CD14-positive monocyte (primary cell): ENCODE measurements around the gene GARNL3. TPM values are rescaled to one million over a fixed set of nuclear protein-coding genes. Genes with fewer than 3 reads are reported as not detected.

Source experiments
- DNase-seq, 3 donors: peaks; one replicate each; pipeline ENCODE4 v3.0.0-alpha.2; 2011 to 2022
- H2AFZ ChIP-seq: 2 replicates; pipeline ENCODE4 v1.6.0; 2012; ENCODE audit warnings: mild to moderate bottlenecking, low read depth, low read length, inconsistent platforms; ENCODE audit not compliant: insufficient read depth, poor library complexity, severe bottlenecking
- H3K27ac ChIP-seq, 2 donors: 1 replicate in 1 of 2; 2 replicates in 1 of 2; pipeline ENCODE4 v1.5.1; 2012 to 2013; ENCODE audit warnings: low read length in 2 of 2, control low read depth in 1 of 2, inconsistent platforms in 1 of 2, low read depth in 1 of 2, mild to moderate bottlenecking in 1 of 2
- H3K27me3 ChIP-seq, 2 donors: one replicate each; pipeline versions ENCODE4 v1.6.0 to v1.6.1; 2011 to 2013; ENCODE audit warnings: low read length in 2 of 2; ENCODE audit not compliant: control insufficient read depth in 2 of 2, insufficient read depth in 2 of 2
- H3K36me3 ChIP-seq, 2 donors: replicated peaks in 1 of 2; 1 replicate in 1 of 2; 2 replicates in 1 of 2; pipeline versions ENCODE4 v1.5.1 to v1.6.1; 2012 to 2013; ENCODE audit warnings: low read length in 2 of 2, control low read depth in 1 of 2, inconsistent platforms in 1 of 2, mild to moderate bottlenecking in 1 of 2; ENCODE audit not compliant: insufficient read depth in 2 of 2, control insufficient read depth in 1 of 2
- H3K4me1 ChIP-seq, 2 donors: 1 replicate in 1 of 2; 2 replicates in 1 of 2; pipeline versions ENCODE4 v1.5.1 to v1.6.1; 2012 to 2013; ENCODE audit warnings: low read length in 2 of 2, control low read depth in 1 of 2, inconsistent platforms in 1 of 2, mild to moderate bottlenecking in 1 of 2, moderate library complexity in 1 of 2; ENCODE audit not compliant: insufficient read depth in 2 of 2, control insufficient read depth in 1 of 2
- H3K4me2 ChIP-seq: replicated peaks from 2 replicates; pipeline ENCODE3; 2012; ENCODE audit warnings: low read length, moderate library complexity, mild to moderate bottlenecking; ENCODE audit not compliant: poor library complexity, severe bottlenecking; ENCODE audit errors: extremely low read depth
- H3K4me3 ChIP-seq, 3 experiments: fragments of 200-600 bp in 1 of 3; sonication (generic) in 1 of 3; replicated peaks in 1 of 3; 1 replicate in 2 of 3; 2 replicates in 1 of 3; pipeline ENCODE4 v1.5.1; 2011 to 2013; ENCODE audit warnings: low read length in 3 of 3, mild to moderate bottlenecking in 3 of 3, control low read depth in 2 of 3, low read depth in 2 of 3, inconsistent platforms in 1 of 3, moderate library complexity in 1 of 3
- H3K79me2 ChIP-seq: 2 replicates; pipeline ENCODE4 v1.6.0; 2012; ENCODE audit warnings: mild to moderate bottlenecking, control low read depth, inconsistent platforms, low read length, moderate library complexity; ENCODE audit not compliant: insufficient read depth
- H3K9ac ChIP-seq: 2 replicates; pipeline ENCODE4 v1.6.0; 2017; ENCODE audit warnings: low read length, mild to moderate bottlenecking; ENCODE audit not compliant: insufficient read depth, poor library complexity, severe bottlenecking
- H3K9me3 ChIP-seq, 2 donors: replicated peaks in 1 of 2; 1 replicate in 1 of 2; 2 replicates in 1 of 2; pipeline versions ENCODE4 v1.5.1 to v1.6.1; 2012 to 2013; ENCODE audit warnings: low read length in 2 of 2, control low read depth in 1 of 2; ENCODE audit not compliant: control insufficient read depth in 1 of 2, insufficient read depth in 1 of 2
- H4K20me1 ChIP-seq: 2 replicates; pipeline ENCODE4 v1.6.0; 2012; ENCODE audit warnings: mild to moderate bottlenecking, low read length, control low read depth, moderate library complexity; ENCODE audit not compliant: insufficient read depth
- H3K27ac Mint-ChIP-seq, 7 donors: one replicate each; pipeline ENCODE4 v1.8.0; 2020; ENCODE audit warnings: mild to moderate bottlenecking in 7 of 7, mixed read lengths in 7 of 7, moderate library complexity in 6 of 7, inconsistent platforms in 2 of 7
- H3K27me3 Mint-ChIP-seq, 3 donors: one replicate each; pipeline ENCODE4 v1.8.0; 2021 to 2022; ENCODE audit warnings: low read depth in 3 of 3, mild to moderate bottlenecking in 3 of 3, mixed read lengths in 3 of 3, moderate library complexity in 3 of 3, inconsistent platforms in 1 of 3
- H3K36me3 Mint-ChIP-seq, 2 donors: one replicate each; pipeline ENCODE4 v1.8.0; 2020; ENCODE audit warnings: mixed read lengths in 2 of 2, inconsistent platforms in 1 of 2, mild to moderate bottlenecking in 1 of 2
- H3K4me1 Mint-ChIP-seq: one replicate; pipeline ENCODE4 v1.8.0; 2020; ENCODE audit warnings: mild to moderate bottlenecking, mixed read lengths
- H3K4me3 Mint-ChIP-seq, 2 donors: one replicate each; pipeline ENCODE4 v1.8.0; 2020; ENCODE audit warnings: mild to moderate bottlenecking in 2 of 2, mixed read lengths in 2 of 2, moderate library complexity in 1 of 2
- H3K9me3 Mint-ChIP-seq, 7 donors: one replicate each; pipeline ENCODE4 v1.8.0; 2020 to 2022; ENCODE audit warnings: mixed read lengths in 7 of 7, mild to moderate bottlenecking in 6 of 7, moderate library complexity in 6 of 7, inconsistent platforms in 2 of 7
- CTCF ChIP-seq: fragments of 200-600 bp; IDR thresholded peaks from one replicate; pipeline ENCODE4 v1.8.0; 2022; ENCODE audit warnings: antibody characterized with exemption, mild to moderate bottlenecking
- WGBS: methylation state at CpG from one replicate; pipeline ENCODE4 v1.1.5; 2013; ENCODE audit warnings: missing lambda C conversion rate; ENCODE audit not compliant: insufficient coverage; 5-methylcytosine and 5-hydroxymethylcytosine counted together
- intact Hi-C, 2 donors: fragments of 100-400 bp; cut with micrococcal nuclease; formaldehyde crosslinking; loops; one replicate each; pipeline versions ENCODE4 v1.15.0 to v1.15.1; 2023
- polyA plus RNA-seq, 3 donors: library from polyadenylated mRNA; depleted of rRNA in 1 of 3; unstranded in 2 of 3; stranded (reverse) in 1 of 3; fragments of 300-500 nt in 2 of 3; fragments of >200 nt in 1 of 3; fragmentation: Illumina TruSeq in 2 of 3; gene quantifications; 1 replicate in 2 of 3; 2 replicates in 1 of 3; pipeline ENCODE4 v1.2.3, GENCODE V29; 2012 to 2021

Gene GARNL3
- polyA plus RNA-seq, 3 donors, result 0.39 to 1.5 (median 0.94) TPM

- Histone ChIP-seq H3K27ac (no peak overlapping the region), H2AFZ (no peak overlapping the region), H3K9ac (no peak overlapping the region), H3K27me3 (peaks cover 15 to 35% of the 10 kb centered on the region in 2 donors), H3K79me2 (no peaks in the 10 kb centered on the region), H3K4me1 (peaks cover 18 to 26% of the 10 kb centered on the region in 2 donors), H3K4me2 (no peak overlapping the region), H4K20me1 (no peaks in the 10 kb centered on the region), H3K4me3 (no peak overlapping the region), H3K9me3 (no peaks in the 10 kb centered on the region), H3K36me3 (no peaks in the 10 kb centered on the region)
- Mint-ChIP-seq H3K4me3 (peak overlapping the region; percentile 21 to 37), H3K9me3 (peaks cover 0 to 12% (median 3%) of the 10 kb centered on the region in 7 donors), H3K27ac (no peak overlapping the region), H3K4me1 (peaks cover 24% of the 10 kb centered on the region), H3K36me3 (peaks cover 3 to 9% of the 10 kb centered on the region in 2 donors), H3K27me3 (peaks cover 37 to 45% (median 40%) of the 10 kb centered on the region in 3 donors)
- TF ChIP-seq CTCF, result no peak
- 100% methylated on average over 2 of the region's 4 CpGs for WGBS
- intact Hi-C loops, result loop anchor here (5.0 to 10.0 kb wide), 3 partner anchors 174 to 694 kb away; partner anchors contain the start of genes LRSAM1 (in 2 of the 2), RPL12 (in 2 of the 2), SLC2A8 (in 2 of the 2) and ST6GALNAC4 (in 1 of the 2)
- DNase-seq, result no peak
Observed at GRCh38 chr9:127223266-127223665, 41.3 kb upstream of the GARNL3 start.

DNA sequence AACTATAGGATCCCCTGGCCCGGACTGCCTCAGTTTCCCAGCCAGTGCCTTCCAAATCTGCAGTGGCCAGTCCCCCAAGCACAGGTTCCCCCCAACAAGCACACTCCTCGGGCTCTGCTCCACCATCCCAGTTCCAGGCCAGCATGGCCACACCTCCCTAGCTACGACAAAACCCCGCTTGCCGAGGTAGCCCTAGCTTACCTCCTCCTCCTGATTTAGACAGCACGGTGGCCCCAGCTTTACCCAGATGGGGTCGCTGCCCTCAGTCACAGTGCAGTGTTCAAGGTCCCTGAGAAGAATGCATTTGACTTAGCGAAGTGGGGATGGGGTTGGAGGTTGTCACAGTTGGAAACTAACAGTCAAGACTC, 40.8 kb upstream of the GARNL3 start:
- H3K27ac Mint-ChIP-seq, result peak overlapping the region in 2 of 7 donors; percentile 20 to 24

More for the DNA sequence above, 40.8 kb upstream of the GARNL3 start:
- Histone ChIP-seq H3K4me3 (peak overlapping the region in 1 of 3 experiments; percentile 77), H3K36me3 (no peaks in the 10 kb centered on the region), H3K27ac (no peak overlapping the region), H3K9ac (no peak overlapping the region), H3K9me3 (no peaks in the 10 kb centered on the region), H3K27me3 (peaks cover 15 to 35% of the 10 kb centered on the region in 2 donors), H3K4me2 (peak overlapping the region; percentile 96), H4K20me1 (no peaks in the 10 kb centered on the region), H3K4me1 (peaks cover 18 to 26% of the 10 kb centered on the region in 2 donors), H3K79me2 (no peaks in the 10 kb centered on the region), H2AFZ (peak overlapping the region; percentile 75)
- no peak for DNase-seq
- whole genome bisulfite sequencing, result 36% methylated on average over 5 of the region's 8 CpGs
- Mint-ChIP-seq H3K27me3 (peaks cover 37 to 48% (median 42%) of the 10 kb centered on the region in 3 donors), H3K4me1 (peaks cover 24% of the 10 kb centered on the region), H3K9me3 (peaks cover 0 to 12% (median 3%) of the 10 kb centered on the region in 7 donors), H3K36me3 (peaks cover 3 to 9% of the 10 kb centered on the region in 2 donors), H3K4me3 (peak overlapping the region; percentile 81 to 85)
- no peak for TF ChIP-seq CTCF
- intact Hi-C loops, result loop anchor here (5.0 to 10.0 kb wide), 3 partner anchors 174 to 694 kb away; partner anchors contain the start of genes LRSAM1 (in 2 of the 2), RPL12 (in 2 of the 2), SLC2A8 (in 2 of the 2) and ST6GALNAC4 (in 1 of the 2)
